Smooth muscle cell (in vitro differentiated cells): ENCODE results near the gene INPP4B. TPM values are rescaled to one million over a fixed set of nuclear protein-coding genes. Genes with fewer than 3 reads are reported as not detected.

Experiments
- DNase-seq: peaks from one replicate; lab custom pipeline; 2025; ENCODE audit not compliant: unreplicated experiment; lab: John Stamatoyannopoulos, UW
- H2AFZ ChIP-seq: fragments of 200-600 bp; sonication (generic); 2 replicates; pipeline ENCODE4 v1.6.0; 2016; ENCODE audit warnings: antibody characterized with exemption, low read depth, mild to moderate bottlenecking
- H3F3A ChIP-seq: fragments of 200-600 bp; sonication (generic); 2 replicates; pipeline ENCODE4 v1.6.0; 2017; ENCODE audit warnings: antibody characterized with exemption, low read depth
- H3K27ac ChIP-seq: fragments of 200-600 bp; sonication (generic); 2 replicates; pipeline ENCODE4 v1.5.1; 2016; ENCODE audit warnings: low read depth, mild to moderate bottlenecking
- H3K27me3 ChIP-seq: fragments of 200-600 bp; sonication (generic); 2 replicates; pipeline ENCODE4 v1.6.1; 2016; ENCODE audit warnings: low read depth, mild to moderate bottlenecking
- H3K36me3 ChIP-seq: fragments of 200-600 bp; sonication (generic); 2 replicates; pipeline ENCODE4 v1.5.1; 2016; ENCODE audit warnings: low read depth
- H3K4me1 ChIP-seq: fragments of 200-600 bp; sonication (generic); 2 replicates; pipeline ENCODE4 v1.5.1; 2016; ENCODE audit warnings: low read depth
- H3K4me2 ChIP-seq: fragments of 200-600 bp; sonication (generic); 2 replicates; pipeline ENCODE4 v1.6.0; 2016; ENCODE audit warnings: mild to moderate bottlenecking
- H3K4me3 ChIP-seq: fragments of 200-600 bp; sonication (generic); 2 replicates; pipeline ENCODE4 v1.5.1; 2016; ENCODE audit warnings: mild to moderate bottlenecking
- H3K79me2 ChIP-seq: fragments of 200-600 bp; sonication (generic); 2 replicates; pipeline ENCODE4 v1.6.0; 2016; ENCODE audit warnings: low read depth, mild to moderate bottlenecking
- H3K9ac ChIP-seq: fragments of 200-600 bp; sonication (generic); 2 replicates; pipeline ENCODE4 v1.6.0; 2016; ENCODE audit warnings: low read depth
- H3K9me3 ChIP-seq: fragments of 200-600 bp; sonication (generic); replicated peaks from 2 replicates; pipeline ENCODE4 v1.5.1; 2016; ENCODE audit warnings: low read depth
- H4K20me1 ChIP-seq: fragments of 200-600 bp; sonication (generic); 2 replicates; pipeline ENCODE4 v1.6.0; 2016; ENCODE audit warnings: low read depth
- WGBS: methylation state at CpG from one replicate; pipeline ENCODE4 v1.1.7; 2016; ENCODE audit warnings: low lambda C conversion rate; 5-methylcytosine and 5-hydroxymethylcytosine counted together
- polyA plus RNA-seq: library from polyadenylated mRNA; unstranded; fragments of >200 nt; fragmentation: Nextera tagmentation; extraction: Ambion mirVana; gene quantifications from 2 replicates; pipeline ENCODE4 v1.2.1, GENCODE V29; 2016
- total RNA-seq: library from RNA; depleted of rRNA; stranded (reverse); fragments of >200 nt; gene quantifications from 2 replicates; pipeline ENCODE4 v1.2.3, GENCODE V29; 2014
- TF ChIP-seq, protein P1 (sequence below): fragments of 200-600 bp; sonication (generic); IDR thresholded peaks from 2 replicates; pipeline ENCODE4 v1.5.1; 2017; ENCODE audit warnings: borderline replicate concordance, mild to moderate bottlenecking, antibody characterized with exemption; ENCODE audit not compliant: insufficient read depth, poor library complexity, severe bottlenecking

INPP4B gene
- total and polyA plus RNA-seq, 2 experiments from 2014 or later, result 2.0 to 10.9 TPM

DNA sequence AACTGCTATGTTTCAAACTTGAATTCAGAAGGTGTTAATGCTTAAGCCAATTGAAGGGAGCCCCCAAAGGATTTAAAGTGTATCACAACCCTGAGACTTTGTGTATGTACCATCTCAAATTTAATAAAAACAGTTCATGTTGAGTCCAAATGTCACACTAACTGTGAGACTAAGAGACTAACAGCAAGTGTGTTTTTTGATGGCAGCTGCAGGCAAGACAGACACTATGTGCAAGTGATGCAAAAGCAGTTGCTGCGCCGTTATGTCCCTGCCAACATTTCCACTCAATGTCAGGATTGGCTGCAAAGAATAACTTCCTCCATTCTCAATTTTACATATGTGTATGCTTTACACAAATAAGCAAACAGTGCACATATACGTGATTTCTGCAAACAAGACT, 615.1 kb downstream of the INPP4B start:
- Histone ChIP-seq H3K9me3 (no peaks in the 10 kb centered on the region), H3K4me3 (no peak overlapping the region), H3F3A (no peaks in the 10 kb centered on the region), H3K4me1 (no peaks in the 10 kb centered on the region), H3K27ac (no peak overlapping the region), H3K27me3 (no peaks in the 10 kb centered on the region), H3K36me3 (no peaks in the 10 kb centered on the region), H3K9ac (no peak overlapping the region), H3K4me2 (no peak overlapping the region), H4K20me1 (no peaks in the 10 kb centered on the region), H2AFZ (no peak overlapping the region), H3K79me2 (no peaks in the 10 kb centered on the region)
- DNase-seq, result no peak
- WGBS, result 96% methylated on average over 3 of the region's 3 CpGs
- TF ChIP-seq, protein P1, sequence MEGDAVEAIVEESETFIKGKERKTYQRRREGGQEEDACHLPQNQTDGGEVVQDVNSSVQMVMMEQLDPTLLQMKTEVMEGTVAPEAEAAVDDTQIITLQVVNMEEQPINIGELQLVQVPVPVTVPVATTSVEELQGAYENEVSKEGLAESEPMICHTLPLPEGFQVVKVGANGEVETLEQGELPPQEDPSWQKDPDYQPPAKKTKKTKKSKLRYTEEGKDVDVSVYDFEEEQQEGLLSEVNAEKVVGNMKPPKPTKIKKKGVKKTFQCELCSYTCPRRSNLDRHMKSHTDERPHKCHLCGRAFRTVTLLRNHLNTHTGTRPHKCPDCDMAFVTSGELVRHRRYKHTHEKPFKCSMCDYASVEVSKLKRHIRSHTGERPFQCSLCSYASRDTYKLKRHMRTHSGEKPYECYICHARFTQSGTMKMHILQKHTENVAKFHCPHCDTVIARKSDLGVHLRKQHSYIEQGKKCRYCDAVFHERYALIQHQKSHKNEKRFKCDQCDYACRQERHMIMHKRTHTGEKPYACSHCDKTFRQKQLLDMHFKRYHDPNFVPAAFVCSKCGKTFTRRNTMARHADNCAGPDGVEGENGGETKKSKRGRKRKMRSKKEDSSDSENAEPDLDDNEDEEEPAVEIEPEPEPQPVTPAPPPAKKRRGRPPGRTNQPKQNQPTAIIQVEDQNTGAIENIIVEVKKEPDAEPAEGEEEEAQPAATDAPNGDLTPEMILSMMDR, result no peak

DNA sequence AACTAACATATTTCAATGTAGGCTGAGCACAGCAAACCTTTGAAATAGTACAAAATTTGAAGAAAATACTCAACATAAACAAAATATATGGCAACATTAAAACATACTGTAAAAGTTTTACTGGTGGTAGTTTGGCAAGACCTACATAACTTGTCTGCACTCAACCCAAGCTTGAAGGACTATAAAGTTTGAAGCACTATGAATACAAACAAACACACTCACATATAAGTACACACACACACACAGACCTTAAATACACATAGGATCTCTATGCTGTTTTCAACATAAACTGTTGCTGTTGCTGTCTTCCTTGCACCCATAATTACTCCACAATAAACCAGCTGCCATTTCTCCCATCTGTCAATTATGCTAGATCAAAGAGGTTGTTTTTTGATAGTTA, 620.1 kb downstream of the INPP4B start:
- no peak overlapping the region for H3K9ac ChIP-seq
- H3K27ac ChIP-seq, result no peak overlapping the region
- H2AFZ ChIP-seq, result no peak overlapping the region
- H3K27me3 ChIP-seq, result no peaks in the 10 kb centered on the region
- no peaks in the 10 kb centered on the region for H4K20me1 ChIP-seq
- H3K4me3 ChIP-seq, result no peak overlapping the region
- TF ChIP-seq, protein P1, result no peak
- no peaks in the 10 kb centered on the region for H3K4me1 ChIP-seq
- H3K36me3 ChIP-seq, result no peaks in the 10 kb centered on the region
- H3F3A ChIP-seq, result no peaks in the 10 kb centered on the region
- DNase-seq, result no peak
- H3K9me3 ChIP-seq, result no peaks in the 10 kb centered on the region
- H3K79me2 ChIP-seq, result no peaks in the 10 kb centered on the region
- H3K4me2 ChIP-seq, result no peak overlapping the region

DNA sequence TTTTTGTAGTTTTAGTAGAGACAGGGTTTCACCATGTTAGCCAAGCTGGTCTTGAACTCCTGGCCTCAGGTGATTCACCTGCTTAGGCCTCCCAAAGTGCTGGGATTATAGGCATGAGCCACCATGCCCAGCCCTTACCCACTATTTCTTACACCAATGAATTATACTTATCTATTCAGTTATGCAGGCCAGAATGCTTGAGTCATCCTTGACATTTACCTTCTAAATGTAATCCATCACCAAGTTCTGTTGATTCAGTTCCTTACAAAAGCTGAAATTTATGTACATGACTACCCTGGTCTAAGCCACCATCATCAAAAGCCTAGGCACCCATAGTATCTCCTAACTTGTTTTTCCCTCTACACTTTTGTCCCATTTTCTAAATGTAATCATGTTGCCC, 624.0 kb downstream of the INPP4B start:
- Histone ChIP-seq H3K4me2 (no peak overlapping the region), H3K36me3 (no peaks in the 10 kb centered on the region), H3K9me3 (no peaks in the 10 kb centered on the region), H3K27ac (no peak overlapping the region), H3K4me1 (no peaks in the 10 kb centered on the region), H4K20me1 (no peaks in the 10 kb centered on the region), H3K79me2 (no peaks in the 10 kb centered on the region), H3K4me3 (no peak overlapping the region), H3K27me3 (no peaks in the 10 kb centered on the region), H3F3A (no peaks in the 10 kb centered on the region), H3K9ac (no peak overlapping the region), H2AFZ (no peak overlapping the region)
- no peak for DNase-seq
- TF ChIP-seq, protein P1, result no peak

DNA sequence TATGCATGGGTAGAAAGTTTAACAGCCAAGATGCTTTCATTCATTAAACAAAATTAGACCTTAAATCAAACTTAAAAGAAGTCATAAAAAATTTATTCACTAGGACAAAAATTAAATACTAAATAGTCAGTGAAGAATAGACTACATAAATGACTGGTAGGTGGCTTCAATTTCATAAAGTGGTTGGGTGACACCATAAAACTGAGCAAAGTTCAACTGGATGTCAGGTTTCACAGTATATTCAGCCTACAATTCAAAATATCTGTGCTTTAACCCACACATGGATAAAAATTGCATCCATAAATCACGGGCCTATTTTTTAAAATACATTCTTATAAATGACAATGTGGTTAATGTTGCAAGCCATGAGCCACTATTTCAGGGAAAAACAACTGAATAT, 627.4 kb downstream of the INPP4B start:
- H3K79me2 ChIP-seq, result no peaks in the 10 kb centered on the region
- no peak overlapping the region for H2AFZ ChIP-seq
- no peak for DNase-seq
- no peaks in the 10 kb centered on the region for H3K36me3 ChIP-seq
- H3K9ac ChIP-seq, result no peak overlapping the region
- H3F3A ChIP-seq, result no peaks in the 10 kb centered on the region
- 92% methylated on average over 1 of the region's 1 CpG for WGBS
- no peaks in the 10 kb centered on the region for H4K20me1 ChIP-seq
- H3K9me3 ChIP-seq, result no peaks in the 10 kb centered on the region
- no peak overlapping the region for H3K4me2 ChIP-seq
- no peak overlapping the region for H3K27ac ChIP-seq
- H3K4me3 ChIP-seq, result no peak overlapping the region
- H3K27me3 ChIP-seq, result no peaks in the 10 kb centered on the region
- TF ChIP-seq, protein P1, result no peak
- H3K4me1 ChIP-seq, result no peaks in the 10 kb centered on the region
